GM19397 (cell line): ENCODE data around the gene TBC1D1.

Source experiments
- ATAC-seq: cut with Tn5 transposase; IDR thresholded peaks from one replicate; pipeline ENCODE4 v1.9.1; 2021; ENCODE audit warnings: mild to moderate bottlenecking, moderate library complexity; ENCODE audit not compliant: unreplicated experiment

The TBC1D1 gene

DNA sequence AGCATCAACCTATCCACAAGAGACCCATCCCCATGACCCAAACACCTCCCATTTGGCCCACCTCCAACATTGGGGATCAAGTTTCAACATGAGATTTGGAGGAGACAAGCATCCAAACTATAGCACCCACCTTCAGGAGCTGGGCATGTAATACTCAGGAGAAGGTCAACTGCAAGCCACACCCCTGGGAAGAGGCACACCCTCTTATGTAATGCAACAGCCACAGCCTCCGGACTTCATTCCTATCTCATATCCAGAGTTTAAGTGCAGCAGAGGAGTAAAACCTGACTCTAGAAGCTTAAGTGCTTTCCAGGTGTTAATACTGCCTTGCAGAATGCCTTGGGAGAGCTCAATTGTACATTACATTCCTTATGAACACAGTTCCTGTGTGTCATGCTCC is 266.7 kb downstream of the TBC1D1 start:
- ATAC-seq: no peak

DNA sequence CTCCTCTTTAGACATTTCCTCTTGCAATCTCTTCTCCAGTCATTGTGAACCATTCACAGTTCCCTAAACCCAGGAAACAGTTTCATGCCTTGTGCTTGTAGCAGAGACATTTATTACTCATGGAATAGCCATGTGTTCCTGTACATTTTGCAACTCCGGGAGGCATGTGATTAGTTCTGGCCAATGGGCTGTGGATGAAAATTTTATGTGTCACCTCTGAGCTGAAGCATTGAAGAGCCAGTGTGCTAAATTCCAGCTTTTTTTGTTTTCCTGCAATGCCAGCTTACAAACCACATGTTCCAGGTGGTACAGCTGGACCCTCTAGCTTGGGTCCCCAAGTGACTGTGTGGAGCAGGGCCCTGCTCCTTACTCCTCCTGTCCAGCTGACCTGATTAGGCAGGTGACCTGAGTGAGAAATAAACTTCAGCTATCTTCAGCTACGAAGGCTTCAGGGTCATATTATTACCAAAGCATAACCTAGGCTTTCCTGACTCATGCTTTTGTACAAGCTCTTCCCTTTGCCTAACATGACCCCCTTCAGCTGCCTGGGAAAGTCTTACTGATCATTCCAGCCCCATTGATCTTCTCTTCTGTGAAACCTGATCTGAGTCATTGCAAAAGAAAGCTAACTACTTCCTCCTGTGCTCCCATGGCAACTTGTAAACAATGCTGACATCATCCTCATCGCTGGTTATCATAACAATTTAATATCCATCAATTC is 269.8 kb downstream of the TBC1D1 start:
- ATAC-seq: peak; percentile 77

DNA sequence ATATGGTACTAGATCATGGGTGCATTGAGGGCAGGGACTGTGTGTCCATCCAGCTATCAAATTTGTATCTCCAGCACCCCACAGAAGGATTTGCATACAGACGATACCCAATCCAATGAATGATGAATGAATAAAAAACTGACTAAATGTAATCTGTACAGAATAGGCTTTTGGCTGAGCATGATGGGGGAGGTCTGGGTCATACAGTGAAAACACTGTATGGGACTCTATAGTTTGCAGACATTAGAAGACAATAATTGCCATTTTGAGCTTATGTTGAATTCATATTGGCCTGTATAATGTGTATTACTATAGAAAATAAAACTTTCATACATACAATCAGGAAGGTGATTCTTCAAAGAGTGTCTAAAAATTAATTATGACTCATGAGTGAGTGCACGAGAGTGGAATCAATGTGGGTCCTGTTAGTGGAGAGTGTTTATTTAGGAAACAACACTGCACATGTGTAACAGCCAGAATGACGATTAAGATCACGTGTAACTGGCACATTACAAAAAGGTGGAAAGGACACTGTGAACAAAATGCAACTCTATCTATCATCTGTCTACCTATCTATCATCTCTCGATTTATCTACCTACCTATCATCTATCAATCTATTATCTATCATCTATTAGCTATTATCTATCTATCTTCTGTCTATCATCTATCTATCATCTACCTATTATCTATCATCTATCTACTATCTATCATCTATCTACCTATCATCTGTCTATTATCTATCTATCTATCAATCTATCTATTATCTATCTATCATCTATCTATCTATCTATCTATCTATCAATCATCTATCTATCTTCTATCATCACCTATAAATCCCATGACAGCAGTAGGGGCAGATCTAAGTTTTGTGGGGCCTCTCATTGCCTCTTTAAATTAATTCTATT is 270.6 kb downstream of the TBC1D1 start:
- no peak for ATAC-seq

DNA sequence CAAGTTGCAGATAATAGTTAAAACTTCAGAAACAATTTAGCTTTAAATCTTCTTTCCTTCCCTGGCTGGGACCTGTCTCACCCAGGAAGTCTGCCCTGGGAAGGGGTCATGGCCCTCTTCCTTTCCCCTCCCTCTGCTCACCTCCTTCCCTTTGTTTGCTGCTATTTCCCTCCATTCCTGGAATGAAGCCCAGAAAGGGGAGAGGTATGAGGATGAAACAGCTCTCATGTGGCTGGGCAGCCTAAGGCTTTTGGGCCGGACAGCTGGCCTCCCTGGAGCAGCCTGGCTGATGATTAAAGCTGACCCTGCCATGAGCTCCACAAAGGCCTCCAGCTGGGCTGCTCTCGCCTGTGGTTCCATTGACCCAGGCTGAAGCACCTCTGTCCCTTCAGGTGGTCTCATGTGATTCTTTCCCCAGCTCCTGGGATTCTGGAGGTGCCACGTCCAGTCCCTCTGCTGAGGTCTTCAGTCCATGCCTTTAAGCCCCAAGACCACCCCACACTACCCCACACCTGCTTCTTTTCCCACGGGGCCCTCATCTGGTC is 271.4 kb downstream of the TBC1D1 start:
- ATAC-seq: no peak

DNA sequence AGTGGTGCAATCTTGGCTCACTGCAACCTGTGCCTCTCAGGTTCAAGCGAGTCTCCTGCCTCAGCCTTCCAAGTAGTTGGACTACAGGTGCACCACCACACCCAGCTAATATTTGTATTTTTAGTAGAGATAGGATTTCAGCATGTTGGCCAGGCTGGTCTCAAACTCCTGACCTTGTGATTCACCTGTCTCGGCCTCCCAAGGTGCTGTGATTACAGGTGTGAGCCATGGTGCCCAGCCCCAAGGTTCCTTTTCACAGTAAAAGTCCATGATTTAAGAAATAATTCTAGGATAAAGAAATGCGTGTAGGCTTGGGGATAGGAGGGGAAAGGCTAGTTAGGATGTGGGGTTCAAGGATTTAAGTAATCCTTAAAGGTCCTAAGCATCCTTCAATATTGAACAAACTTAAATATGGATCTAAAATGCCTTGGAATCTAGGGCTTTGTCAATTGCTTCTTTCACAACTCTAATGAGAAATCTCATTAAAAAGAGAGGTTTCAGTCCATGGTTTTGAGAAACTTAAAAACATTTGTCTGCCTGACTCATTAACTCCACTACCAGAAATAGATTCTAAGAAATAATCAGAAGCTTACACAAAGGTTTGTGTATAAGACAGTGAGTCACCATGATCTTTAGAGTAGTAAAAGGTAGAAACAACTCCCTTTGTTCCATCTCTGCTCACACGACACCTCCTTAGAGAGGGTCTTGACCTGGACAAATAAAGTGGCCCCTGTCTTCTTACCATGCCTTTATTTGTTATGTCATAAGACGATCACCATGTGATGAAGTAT is 272.5 kb downstream of the TBC1D1 start:
- ATAC-seq: no peak

DNA sequence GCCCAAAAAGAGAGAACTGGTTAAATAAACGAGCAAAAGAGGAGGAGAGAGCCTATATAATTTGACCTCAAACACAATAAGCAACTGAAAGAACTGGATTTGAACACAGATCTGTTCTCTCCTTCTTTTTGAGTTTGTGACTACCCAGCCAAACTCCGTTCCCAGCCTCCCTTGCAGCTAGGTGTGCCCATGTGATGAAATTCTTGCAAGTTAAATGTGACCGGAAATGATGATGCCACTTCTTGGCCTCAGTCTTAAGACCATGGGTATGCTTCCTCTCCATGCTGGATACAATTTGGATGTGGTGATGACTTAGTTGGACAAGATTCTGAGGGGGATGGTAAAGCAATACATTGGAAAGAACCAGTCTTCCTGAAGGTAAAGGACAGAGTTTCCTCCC is 273.5 kb downstream of the TBC1D1 start:
- ATAC-seq: no peak

DNA sequence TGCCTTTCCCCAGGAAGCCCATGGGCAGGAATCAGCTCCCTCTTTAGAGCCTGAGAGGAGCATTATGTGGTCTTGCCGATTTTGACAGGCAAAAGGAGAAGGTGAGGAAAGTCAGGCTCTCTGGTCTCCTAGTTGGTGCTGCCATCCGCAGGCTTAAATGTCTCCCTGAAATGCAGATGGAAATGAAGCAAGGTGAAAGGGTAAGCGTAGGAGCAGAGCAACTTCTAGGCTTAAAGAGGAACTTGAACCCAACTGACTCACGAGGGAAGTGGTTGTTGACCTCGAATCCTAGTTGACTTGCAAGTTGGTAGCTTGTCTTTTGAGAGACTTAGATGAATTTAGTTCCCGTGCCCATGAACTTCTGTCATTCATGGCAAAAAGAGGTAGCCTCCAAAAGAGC is 275.2 kb downstream of the TBC1D1 start:
- no peak for ATAC-seq

DNA sequence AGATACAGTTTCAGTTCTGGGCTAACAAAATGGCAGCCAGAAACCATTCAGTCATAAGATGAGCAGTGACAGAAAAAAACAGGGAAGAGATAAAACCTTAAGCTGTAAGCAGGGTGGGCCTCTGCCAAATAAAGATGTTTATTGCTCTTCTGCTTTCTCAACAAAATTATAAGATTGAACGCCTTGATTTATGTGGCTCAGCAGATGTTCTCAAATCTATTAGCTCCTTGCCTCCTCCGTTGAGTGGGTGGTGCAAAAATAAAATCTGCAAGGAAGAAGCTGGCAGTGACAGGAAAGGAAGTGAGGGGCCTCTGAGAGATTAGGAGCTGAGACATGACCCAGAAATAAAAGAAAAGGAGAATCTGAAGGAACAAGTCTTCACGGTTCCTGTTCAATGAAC is 275.9 kb downstream of the TBC1D1 start:
- no peak for ATAC-seq

DNA sequence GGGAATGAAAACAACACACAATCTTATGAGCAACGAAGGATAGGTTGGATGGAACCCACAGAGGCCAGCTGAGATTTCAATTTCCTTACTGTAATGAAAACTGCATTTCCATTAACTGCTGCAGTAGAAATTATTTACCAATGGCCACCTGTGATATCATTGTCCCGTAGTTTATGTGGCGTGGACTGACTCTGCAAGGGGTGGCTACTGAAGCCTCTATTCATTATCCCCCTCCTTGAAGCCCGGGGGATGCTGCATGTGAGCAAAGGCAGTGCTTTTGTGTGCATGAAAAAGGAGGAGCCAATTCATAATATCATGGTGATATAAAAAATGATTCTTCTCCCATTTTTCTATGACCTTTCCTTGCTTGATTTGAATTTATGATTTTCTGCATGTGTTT is 277.1 kb downstream of the TBC1D1 start:
- no peak for ATAC-seq

DNA sequence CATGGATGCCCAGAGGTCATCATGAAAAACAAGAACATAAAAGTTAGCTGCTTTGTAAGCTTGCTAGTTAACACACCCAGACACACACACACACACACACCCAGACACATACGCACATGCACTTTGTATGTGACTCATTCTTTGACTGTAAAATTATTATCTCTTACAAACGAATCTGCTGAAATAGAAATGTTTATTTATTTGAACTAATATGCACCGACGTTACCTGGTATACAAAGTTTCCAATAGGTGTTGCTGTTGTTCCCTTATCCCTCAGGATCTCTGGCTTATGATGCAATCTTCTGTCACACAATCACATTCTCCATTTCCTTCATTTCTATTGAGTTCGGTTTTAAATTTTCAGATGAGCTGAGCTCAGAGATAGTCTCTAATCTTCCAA is 278.6 kb downstream of the TBC1D1 start:
- ATAC-seq: no peak

DNA sequence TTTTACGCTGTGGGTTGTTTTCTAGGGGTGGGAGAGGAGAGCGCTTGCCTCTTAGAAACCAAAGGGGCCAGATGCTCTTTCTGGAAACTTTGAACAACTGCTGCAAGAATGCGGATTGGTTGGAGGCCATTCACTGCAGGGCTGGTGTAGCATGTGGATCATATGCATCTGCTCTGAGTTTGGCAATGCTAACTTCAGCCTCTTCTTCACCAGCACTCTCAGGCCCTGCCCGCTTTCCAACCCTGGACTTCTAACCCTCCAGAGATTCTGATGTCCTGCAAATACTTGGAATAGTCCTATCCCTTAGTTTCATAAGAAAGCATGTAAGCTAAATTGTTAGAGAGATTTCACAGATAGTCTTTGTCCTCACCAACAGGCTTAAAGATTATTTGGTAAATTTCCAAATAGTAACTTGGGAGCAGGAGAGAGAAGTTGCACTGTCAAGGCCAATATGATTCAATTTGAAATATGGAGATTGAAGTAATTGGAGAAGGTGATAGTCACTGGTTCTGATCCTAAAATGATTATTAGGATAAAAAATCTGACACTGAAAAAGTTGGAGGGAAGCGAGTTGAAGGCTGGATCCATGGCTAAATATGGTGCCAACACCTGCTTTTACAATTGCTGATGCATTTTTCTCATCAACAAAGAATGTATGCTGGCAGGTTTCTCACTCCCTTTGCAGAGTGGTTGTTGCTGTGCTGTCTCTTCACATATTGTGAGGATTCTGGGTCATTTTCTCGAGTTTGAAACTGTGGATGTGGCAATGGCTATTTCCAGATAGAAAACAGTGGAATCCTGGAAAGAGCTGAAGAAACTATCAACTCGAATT is 279.7 kb downstream of the TBC1D1 start:
- ATAC-seq: no peak

DNA sequence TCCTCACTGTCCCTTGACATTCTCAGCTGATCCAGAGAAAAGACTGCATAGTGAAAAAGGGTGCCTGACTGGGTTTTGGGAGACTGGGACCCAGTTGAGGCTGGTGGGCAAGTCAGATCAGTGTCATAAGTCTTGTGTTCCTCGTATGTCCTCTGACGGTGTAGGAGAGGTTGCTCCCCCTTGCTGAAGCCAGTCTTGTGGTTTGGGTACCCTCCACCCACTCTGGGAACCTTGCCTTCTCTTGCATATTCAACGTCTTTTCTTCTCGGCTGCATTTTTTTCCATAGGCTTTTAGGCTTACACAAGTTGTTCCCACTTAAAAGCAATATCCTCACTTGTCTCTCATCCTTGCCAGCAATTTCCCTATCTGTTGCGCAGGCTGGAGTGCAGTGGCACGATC is 281.2 kb downstream of the TBC1D1 start:
- no peak for ATAC-seq

DNA sequence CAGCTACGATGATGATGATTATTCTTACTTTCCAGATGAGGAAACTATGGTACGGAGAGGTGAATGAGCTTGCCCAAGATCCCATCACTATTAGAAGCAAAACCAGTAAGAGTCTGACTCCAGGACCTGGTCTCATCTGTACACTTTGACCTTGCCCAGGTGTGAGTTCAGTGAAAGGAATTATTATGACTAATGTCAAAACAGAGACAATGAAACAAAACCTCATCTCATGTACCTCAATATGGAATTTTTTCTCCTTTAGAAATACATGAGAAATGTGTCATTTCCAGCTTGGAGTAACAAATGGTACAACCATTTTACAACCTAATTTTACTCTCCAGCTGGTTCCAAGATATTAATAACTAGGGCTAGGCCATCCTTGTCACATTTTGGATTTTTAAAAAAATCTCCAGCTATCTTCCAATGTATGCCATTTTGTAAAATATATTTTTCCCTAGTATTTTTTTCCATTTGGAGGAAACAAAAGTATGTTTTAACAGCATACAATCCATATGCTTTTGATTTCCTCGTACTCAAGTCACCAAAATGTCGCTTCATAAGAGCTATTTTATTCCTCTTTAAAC is 283.1 kb downstream of the TBC1D1 start:
- no peak for ATAC-seq

DNA sequence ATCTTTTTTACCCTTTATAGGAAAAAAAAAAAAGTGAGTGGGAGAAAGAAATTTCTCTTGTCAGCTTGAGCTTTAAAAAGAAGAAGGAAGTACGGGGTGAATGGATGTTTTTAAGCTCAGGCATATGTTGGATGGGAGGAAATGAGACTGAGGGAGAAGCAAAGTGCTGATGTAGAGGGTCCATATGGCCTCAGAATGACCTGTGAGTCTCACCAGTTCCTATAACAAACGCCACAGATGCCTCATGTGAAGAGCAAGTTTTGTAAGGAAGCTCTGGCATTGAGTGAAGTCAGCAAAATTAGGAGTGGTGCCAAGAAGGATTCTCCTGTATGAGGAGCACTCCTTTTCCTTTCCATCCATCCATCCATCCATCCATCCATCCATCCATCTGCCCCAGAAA is 283.9 kb downstream of the TBC1D1 start:
- ATAC-seq: no peak

DNA sequence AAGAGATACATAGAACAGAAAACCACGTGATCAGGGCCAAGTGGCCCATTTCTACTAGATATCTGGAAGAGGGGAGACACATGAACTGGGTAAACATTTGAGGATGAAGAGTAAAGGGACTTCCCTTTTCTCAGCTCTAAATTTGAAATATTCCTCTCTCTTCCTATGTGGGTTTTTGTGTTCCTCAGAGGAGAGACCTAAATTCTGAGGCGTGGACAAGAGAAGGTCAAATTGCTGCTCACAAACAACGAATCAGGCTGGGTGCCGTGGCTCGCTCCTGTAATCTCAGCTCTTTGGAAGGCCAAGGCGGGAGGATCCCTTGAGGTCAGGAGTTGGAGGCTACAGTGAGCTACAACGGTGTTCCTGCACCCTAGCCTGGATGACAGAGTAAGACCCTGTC is 285.3 kb downstream of the TBC1D1 start:
- no peak for ATAC-seq

DNA sequence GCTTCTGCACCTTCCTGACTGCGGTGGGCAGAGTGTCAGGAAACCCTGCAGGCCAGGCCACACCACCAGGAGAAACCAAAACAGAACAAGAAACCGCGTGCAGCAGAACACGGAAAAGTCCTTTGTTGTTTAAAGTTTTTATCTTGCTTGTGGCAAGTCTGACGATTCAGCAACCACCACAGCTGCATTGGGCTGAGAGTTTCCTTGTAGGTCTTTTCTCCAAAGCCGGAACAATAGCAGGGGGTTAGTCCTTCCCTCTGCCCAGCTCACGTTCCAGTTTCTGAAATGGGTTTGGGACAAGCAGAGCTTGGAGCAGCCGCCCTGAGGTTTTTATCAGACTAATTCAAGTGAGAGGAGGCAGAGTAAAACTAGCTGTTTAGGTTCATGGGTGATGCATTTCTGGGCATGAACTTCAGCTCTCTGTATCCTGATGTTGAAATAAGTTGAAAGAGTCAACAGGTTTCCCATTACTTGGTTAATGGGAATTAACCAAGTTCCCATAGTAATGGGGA is 286.2 kb downstream of the TBC1D1 start:
- ATAC-seq: no peak

DNA sequence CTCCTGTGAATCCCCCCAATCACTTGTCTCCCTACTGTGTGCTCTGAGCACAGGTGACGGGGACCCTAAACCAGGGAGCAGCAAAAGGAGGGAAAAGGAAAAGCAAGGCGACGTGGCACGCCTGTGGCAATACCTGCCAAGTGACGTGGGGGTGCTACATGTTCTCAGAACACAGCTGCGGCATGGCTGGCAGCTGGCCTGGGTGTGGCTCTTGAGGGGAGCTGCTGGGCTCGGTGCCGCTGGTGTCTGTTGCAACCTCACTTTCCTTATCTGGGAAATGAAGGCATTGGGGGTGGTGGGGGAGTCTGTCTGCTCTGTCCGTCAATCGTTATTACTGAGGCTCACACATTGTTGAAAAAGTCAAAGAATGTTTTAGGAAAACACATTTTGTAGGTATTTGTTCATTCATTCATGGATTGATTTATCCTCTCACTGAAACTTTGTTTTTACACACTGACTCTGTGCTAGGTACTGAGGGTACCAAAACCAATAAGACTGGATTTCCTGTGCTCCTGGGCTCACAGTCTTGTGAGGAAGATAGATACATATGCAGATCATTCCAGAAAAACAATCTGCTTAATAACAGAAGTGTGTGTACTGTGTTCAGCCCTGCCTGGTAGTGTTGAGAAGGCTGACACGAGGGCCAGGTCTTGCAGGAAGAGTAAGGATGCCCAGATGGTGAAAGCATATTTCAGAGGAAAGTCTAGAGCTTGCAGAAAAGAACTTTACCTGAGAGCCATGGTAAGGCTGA is 286.9 kb downstream of the TBC1D1 start:
- ATAC-seq: no peak

DNA sequence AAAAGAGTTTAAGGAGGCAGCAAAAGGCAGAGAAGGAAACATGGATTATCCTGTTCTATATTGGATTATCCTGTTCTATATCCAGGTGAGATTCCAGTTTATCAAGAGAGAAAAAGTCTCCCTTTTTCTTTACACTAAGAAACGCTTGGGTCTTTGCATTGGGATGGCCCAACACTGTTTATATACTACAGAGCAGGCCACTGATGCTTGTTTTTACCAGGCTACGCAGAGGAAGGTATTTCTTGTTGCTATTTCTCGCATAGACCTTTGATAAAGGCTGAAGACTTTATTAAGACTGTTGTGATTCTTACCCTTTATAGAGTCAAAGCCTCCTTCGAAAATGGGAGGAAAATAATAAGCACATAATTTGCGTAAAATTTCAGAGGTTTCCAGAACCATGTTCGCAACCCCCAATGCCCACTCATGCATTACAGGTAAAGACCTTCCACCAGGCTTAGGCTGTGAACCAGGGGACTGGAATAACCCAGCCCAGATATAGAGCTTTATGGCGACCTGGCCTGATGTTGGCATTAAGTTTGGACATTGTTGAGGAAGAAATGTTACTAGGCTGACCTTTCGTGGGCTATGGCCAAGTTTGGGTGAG is 287.6 kb downstream of the TBC1D1 start:
- no peak for ATAC-seq
